ENCODE measurements around the gene KCNMA1.

GRCh38 chr10:77010430-77010829 is 627.2 kb downstream of the KCNMA1 start:
- TF ChIP-seq, protein P1, sequence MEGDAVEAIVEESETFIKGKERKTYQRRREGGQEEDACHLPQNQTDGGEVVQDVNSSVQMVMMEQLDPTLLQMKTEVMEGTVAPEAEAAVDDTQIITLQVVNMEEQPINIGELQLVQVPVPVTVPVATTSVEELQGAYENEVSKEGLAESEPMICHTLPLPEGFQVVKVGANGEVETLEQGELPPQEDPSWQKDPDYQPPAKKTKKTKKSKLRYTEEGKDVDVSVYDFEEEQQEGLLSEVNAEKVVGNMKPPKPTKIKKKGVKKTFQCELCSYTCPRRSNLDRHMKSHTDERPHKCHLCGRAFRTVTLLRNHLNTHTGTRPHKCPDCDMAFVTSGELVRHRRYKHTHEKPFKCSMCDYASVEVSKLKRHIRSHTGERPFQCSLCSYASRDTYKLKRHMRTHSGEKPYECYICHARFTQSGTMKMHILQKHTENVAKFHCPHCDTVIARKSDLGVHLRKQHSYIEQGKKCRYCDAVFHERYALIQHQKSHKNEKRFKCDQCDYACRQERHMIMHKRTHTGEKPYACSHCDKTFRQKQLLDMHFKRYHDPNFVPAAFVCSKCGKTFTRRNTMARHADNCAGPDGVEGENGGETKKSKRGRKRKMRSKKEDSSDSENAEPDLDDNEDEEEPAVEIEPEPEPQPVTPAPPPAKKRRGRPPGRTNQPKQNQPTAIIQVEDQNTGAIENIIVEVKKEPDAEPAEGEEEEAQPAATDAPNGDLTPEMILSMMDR (IDR thresholded peaks at IDR 0.05): no peak
- no peak for TF ChIP-seq POLR2A (IDR thresholded peaks at IDR 0.05)
